Astrocyte of the cerebellum (primary cell): ENCODE data around the gene SUSD1.

Experiments used
- DNase-seq: peaks from one replicate; pipeline ENCODE4 v3.0.0-alpha.2; 2011; ENCODE audit warnings: low read depth
- H3K4me3 ChIP-seq: 2 replicates; pipeline ENCODE4 v1.5.1; 2011; ENCODE audit warnings: mild to moderate bottlenecking, low read depth, low read length, moderate library complexity
- in situ Hi-C: cut with HindIII; loops from 2 replicates; pipeline ENCODE4 v1.10.0; 2017; ENCODE audit warnings: low sequenced_read_pairs
- TF ChIP-seq, protein P1 (sequence below): IDR thresholded peaks from 2 replicates; pipeline ENCODE4 v1.5.1; 2012; ENCODE audit warnings: low read length, low read depth, moderate library complexity, mild to moderate bottlenecking; ENCODE audit errors: missing control alignments

Gene SUSD1

DNA sequence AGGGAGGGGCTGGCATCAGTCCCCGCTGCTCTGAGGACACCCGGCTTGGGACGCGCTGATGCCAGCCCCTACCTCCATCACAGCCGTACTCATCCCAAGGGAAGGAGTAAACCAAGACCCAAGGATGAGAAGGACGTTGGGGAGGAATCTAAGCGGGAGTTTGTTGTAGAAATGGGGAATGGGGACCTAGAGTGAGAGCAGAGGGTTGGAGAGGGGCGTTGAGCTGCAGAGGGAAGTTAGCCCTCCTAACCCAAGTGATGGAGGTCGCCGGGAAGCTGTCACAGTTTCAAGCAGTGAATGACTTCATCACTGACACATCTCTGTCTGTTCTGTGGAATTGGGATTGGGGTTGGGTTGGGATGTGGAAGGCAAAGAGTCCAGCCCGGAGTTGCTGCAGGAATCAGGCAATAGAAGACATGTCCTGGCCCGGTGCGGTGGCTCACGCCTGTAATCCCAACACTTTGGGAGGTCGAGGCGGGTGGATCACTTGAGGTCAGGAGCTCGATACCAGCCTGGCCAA is 759 bp upstream of the SUSD1 start:
- DNase-seq = no peak
- TF ChIP-seq, protein P1, sequence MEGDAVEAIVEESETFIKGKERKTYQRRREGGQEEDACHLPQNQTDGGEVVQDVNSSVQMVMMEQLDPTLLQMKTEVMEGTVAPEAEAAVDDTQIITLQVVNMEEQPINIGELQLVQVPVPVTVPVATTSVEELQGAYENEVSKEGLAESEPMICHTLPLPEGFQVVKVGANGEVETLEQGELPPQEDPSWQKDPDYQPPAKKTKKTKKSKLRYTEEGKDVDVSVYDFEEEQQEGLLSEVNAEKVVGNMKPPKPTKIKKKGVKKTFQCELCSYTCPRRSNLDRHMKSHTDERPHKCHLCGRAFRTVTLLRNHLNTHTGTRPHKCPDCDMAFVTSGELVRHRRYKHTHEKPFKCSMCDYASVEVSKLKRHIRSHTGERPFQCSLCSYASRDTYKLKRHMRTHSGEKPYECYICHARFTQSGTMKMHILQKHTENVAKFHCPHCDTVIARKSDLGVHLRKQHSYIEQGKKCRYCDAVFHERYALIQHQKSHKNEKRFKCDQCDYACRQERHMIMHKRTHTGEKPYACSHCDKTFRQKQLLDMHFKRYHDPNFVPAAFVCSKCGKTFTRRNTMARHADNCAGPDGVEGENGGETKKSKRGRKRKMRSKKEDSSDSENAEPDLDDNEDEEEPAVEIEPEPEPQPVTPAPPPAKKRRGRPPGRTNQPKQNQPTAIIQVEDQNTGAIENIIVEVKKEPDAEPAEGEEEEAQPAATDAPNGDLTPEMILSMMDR = no peak
- H3K4me3 ChIP-seq = peak overlapping the region; percentile 50
- in situ Hi-C loops = no loop called here

GRCh38 chr9:112174222-112174964 is 704 bp downstream of the SUSD1 start:
- no peak for DNase-seq
- TF ChIP-seq, protein P1 = no peak
- in situ Hi-C loops = no loop called here

DNA sequence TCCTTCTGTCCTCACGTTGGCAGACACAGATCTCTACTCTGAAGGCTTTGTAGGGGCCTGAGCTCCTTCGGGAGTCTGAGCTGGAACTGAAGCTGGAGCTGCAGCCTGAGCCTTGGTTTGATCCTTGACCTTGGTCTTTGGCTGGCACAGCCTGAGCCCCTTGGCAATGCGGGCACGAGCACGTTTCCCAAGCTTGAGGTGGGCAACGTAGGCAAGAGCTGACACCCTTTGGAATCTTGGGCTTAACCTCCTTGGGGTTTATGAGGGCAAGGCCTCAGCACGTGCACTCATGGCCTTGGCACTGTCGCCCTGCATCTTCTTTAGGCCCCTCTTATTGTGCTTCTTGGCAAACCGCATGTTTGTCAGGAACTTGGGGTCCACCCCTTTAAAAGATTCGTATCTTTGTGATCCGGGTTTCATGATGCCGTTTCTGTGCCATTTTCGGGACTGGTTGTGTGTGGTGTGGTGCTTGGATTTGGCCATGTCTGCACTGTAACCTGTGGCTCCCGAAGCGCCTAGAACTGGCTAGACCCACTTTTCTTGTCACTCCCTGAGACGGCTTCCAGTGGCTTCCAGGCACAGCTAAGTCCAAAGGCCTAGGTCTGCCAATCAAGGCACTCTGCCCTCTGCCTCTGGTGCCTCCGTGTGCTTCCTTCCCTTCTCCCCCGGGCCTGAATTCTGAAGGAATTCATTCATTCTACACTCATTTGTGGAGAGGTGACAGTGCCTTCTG is 1.4 kb downstream of the SUSD1 start:
- TF ChIP-seq, protein P1 = no peak
- in situ Hi-C loops = no loop called here
- DNase-seq = no peak
- no peak overlapping the region for H3K4me3 ChIP-seq

More at GRCh38 chr9:112174222-112174964, 704 bp downstream of the SUSD1 start:
- peak overlapping the region; percentile 50 for H3K4me3 ChIP-seq

DNA sequence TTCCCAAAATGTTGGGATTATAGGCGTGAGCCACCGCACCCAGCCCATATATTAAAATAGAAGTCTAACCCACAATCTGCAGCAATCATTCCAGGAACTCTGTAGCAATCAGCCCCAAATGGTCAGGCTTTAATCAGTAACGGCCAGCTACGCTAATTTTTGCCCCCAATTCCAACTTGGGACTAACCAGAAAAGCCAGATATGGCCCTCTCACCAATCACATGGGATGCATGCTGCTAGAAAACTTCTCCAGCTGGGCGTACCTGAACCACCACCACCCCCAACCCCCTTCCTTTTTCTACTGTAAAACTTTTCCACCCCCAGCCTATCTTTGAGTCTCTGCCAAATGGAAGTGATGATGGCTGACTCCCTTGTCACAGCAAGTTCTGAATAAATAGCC is 4.1 kb downstream of the SUSD1 start:
- H3K4me3 ChIP-seq = no peak overlapping the region
- in situ Hi-C loops = no loop called here
- TF ChIP-seq, protein P1 = no peak
- no peak for DNase-seq

DNA sequence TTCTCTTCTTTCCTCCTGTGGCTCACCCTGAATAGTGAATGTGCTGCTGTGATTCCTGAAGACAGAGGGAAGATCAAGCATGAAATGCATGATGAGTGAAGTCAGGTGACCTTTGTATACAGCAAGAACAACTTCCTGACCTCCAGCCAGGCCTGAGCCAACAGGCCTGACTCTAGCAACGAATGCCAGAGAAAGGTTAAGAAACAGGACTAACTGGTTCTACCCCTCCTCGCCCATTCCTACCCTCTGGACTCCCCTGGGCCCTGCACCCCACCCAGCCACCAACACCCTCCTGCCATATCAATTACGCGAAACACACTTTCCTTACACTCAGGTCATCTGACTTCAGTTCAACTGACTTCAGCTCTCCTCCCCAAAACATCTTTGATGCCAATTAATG is 4.9 kb downstream of the SUSD1 start:
- in situ Hi-C loops = no loop called here
- TF ChIP-seq, protein P1 = no peak
- DNase-seq = no peak
- no peak overlapping the region for H3K4me3 ChIP-seq

DNA sequence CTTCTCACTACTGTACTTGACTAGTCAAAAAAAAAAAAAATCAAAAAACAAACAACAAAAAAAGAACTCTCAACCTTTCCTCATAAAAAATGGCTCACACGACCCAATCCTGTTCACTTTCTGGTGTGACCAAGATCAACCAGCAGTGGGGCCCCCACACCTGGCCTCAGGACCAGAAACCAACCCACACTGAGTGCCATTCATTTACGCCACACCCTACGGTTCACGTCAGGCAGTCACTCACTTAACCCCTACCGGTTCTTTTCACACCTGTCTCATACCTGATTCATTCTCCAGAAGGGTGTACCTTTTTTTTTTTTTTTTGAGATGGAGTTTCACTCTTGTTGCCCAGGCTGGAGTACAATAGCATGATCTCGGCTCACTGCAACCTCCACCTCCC is 5.7 kb downstream of the SUSD1 start:
- TF ChIP-seq, protein P1 = no peak
- H3K4me3 ChIP-seq = no peak overlapping the region
- no peak for DNase-seq
- in situ Hi-C loops = no loop called here
